Liver (tissue), 9 donors: ENCODE results near the gene CYSRT1. TPM values are rescaled to one million over a fixed set of nuclear protein-coding genes. Genes with fewer than 3 reads are reported as not detected.

Source experiments
- DNase-seq: peaks from one replicate; pipeline ENCODE4 v3.0.0-alpha.2; 2017; ENCODE audit warnings: low spot score
- H3K27ac ChIP-seq, 2 donors: one replicate each; pipeline ENCODE4 v1.7.0; 2013; ENCODE audit warnings: inconsistent platforms in 2 of 2, low read length in 2 of 2, control low read depth in 1 of 2, low read depth in 1 of 2, mild to moderate bottlenecking in 1 of 2
- H3K27me3 ChIP-seq, 4 donors: one replicate each; pipeline versions ENCODE4 v1.6.1 to v1.7.0; 2013; ENCODE audit warnings: low read length in 3 of 4, inconsistent platforms in 1 of 4, mild to moderate bottlenecking in 1 of 4, moderate library complexity in 1 of 4; ENCODE audit not compliant: control insufficient read depth in 4 of 4, insufficient read depth in 4 of 4
- H3K36me3 ChIP-seq, 4 donors: one replicate each; pipeline versions ENCODE4 v1.6.1 to v1.7.0; 2013; ENCODE audit warnings: low read length in 3 of 4, mild to moderate bottlenecking in 3 of 4, low read depth in 1 of 4, moderate library complexity in 1 of 4; ENCODE audit not compliant: control insufficient read depth in 4 of 4, insufficient read depth in 3 of 4
- H3K4me1 ChIP-seq, 4 donors: one replicate each; pipeline versions ENCODE4 v1.6.1 to v1.7.0; 2013; ENCODE audit warnings: low read length in 3 of 4, mild to moderate bottlenecking in 3 of 4, moderate library complexity in 1 of 4; ENCODE audit not compliant: control insufficient read depth in 4 of 4, insufficient read depth in 4 of 4
- H3K4me3 ChIP-seq, 3 donors: one replicate each; pipeline versions ENCODE4 v1.6.1 to v1.7.0; 2013; ENCODE audit warnings: low read length in 3 of 3, control low read depth in 1 of 3, low read depth in 1 of 3, mild to moderate bottlenecking in 1 of 3
- H3K9ac ChIP-seq, 2 donors: one replicate each; pipeline ENCODE4 v1.7.0; 2013; ENCODE audit warnings: low read length in 2 of 2, mild to moderate bottlenecking in 2 of 2, moderate library complexity in 2 of 2, control low read depth in 1 of 2, low read depth in 1 of 2
- H3K9me3 ChIP-seq, 4 donors: one replicate each; pipeline versions ENCODE4 v1.6.1 to v1.7.0; 2013; ENCODE audit warnings: low read length in 3 of 4; ENCODE audit not compliant: control insufficient read depth in 4 of 4
- FOXA1 ChIP-seq: IDR thresholded peaks from 2 replicates; pipeline ENCODE4 v1.6.1; 2016; ENCODE audit warnings: antibody characterized with exemption
- GABPA ChIP-seq, 2 donors: IDR thresholded peaks in 1 of 2; conservative IDR thresholded peaks in 1 of 2; 2 replicates each; pipeline ENCODE4 v1.6.1; 2016; ENCODE audit warnings: antibody characterized with exemption in 2 of 2, mild to moderate bottlenecking in 1 of 2, moderate library complexity in 1 of 2
- HNF4A ChIP-seq, 2 donors: conservative IDR thresholded peaks; 2 replicates each; pipeline ENCODE4 v1.6.1; 2016; ENCODE audit warnings: antibody characterized with exemption in 2 of 2, mild to moderate bottlenecking in 2 of 2
- HNF4G ChIP-seq: IDR thresholded peaks from 2 replicates; pipeline ENCODE4 v1.6.1; 2016; ENCODE audit warnings: antibody characterized with exemption
- JUND ChIP-seq, 2 donors: IDR thresholded peaks; 2 replicates each; pipeline ENCODE4 v1.6.1; 2016; ENCODE audit warnings: antibody characterized with exemption in 2 of 2
- RAD21 ChIP-seq, 2 donors: IDR thresholded peaks; 2 replicates each; pipeline ENCODE4 v1.6.1; 2016; ENCODE audit warnings: antibody characterized with exemption in 2 of 2, mild to moderate bottlenecking in 2 of 2
- RXRA ChIP-seq, 2 donors: IDR thresholded peaks; 2 replicates each; pipeline ENCODE4 v1.6.1; 2017 to 2018; ENCODE audit warnings: antibody characterized with exemption in 2 of 2, mild to moderate bottlenecking in 1 of 2
- SP1 ChIP-seq: IDR thresholded peaks from 2 replicates; pipeline ENCODE4 v1.6.1; 2018; ENCODE audit warnings: antibody characterized with exemption, mild to moderate bottlenecking
- TAF1 ChIP-seq: conservative IDR thresholded peaks from 2 replicates; pipeline ENCODE4 v1.6.1; 2016; ENCODE audit warnings: antibody characterized with exemption, mild to moderate bottlenecking
- YY1 ChIP-seq: IDR thresholded peaks from 2 replicates; pipeline ENCODE4 v1.6.1; 2016; ENCODE audit warnings: antibody characterized with exemption, mild to moderate bottlenecking
- ZBTB33 ChIP-seq: IDR thresholded peaks from 2 replicates; pipeline ENCODE4 v1.6.1; 2016; ENCODE audit warnings: antibody characterized with exemption
- WGBS: extraction: QIAGEN DNeasy Blood & Tissue Kit; methylation state at CpG from one replicate; pipeline ENCODE4 v1.1.7; 2013; 5-methylcytosine and 5-hydroxymethylcytosine counted together
- polyA plus RNA-seq, 2 donors: library from polyadenylated mRNA; stranded (reverse) in 1 of 2; unstranded in 1 of 2; fragments of 200-250 nt in 1 of 2; fragments of >200 nt in 1 of 2; fragmentation: Nextera tagmentation in 1 of 2; extraction: Ambion mirVana in 1 of 2; gene quantifications; one replicate each; pipeline versions ENCODE4 v1.2.1 to v1.2.3, GENCODE V29; 2013 to 2015
- total RNA-seq, 2 donors: library from RNA; depleted of rRNA; stranded (reverse); fragments of >200 nt; gene quantifications; one replicate each; pipeline ENCODE4 v1.2.3, GENCODE V29; 2014
- TF ChIP-seq, protein P1 (sequence below): IDR thresholded peaks from 2 replicates; pipeline ENCODE4 v1.6.1; 2016; ENCODE audit warnings: antibody characterized with exemption, mild to moderate bottlenecking
- TF ChIP-seq, protein P2 (sequence below): IDR thresholded peaks from 2 replicates; pipeline ENCODE4 v1.6.1; 2016; ENCODE audit warnings: antibody characterized with exemption
- donor health status: healthy.
- donor health status: healthy.
- donor health status: healthy.
- donor health status: healthy.
- donor health status: healthy.

Gene CYSRT1
- total and polyA plus RNA-seq, 4 donors: 0.14 to 0.50 (median 0.20) TPM

DNA sequence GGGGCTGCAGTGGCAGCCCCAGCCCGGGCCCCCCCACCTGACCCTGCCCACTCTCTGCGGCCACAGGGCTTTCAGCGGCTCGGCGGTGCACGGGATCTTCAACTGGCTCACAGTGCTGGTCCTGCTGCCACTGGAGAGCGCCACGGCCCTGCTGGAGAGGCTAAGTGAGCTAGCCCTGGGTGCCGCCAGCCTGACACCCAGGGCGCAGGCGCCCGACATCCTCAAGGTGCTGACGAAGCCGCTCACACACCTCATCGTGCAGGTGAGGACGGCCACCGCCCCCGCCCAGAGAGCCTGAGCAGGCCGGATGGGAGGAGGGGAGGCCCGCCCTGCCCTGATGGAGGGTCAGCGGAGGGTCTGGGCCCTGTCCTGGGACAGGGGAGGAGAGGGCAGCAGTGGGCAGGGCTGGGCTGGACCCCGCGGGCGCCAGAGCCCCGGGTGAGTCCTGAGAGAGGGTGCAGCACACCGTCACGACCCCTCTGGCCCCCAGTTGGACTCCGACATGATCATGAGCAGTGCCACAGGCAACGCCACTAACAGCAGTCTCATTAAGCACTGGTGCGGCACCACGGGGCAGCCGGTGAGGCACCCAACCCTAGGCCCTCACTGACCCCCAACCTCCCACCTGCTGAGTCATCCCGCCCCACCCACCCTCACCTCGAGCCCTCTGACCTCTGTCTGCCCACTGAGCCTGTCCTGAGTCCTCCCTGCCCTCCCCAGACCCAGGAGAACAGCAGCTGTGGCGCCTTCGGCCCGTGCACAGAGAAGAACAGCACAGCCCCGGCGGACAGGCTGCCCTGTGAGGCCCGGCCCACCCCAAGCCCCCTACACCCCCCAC is 8.4 kb downstream of the CYSRT1 start:
- 75% methylated on average over 40 of the region's 40 CpGs for WGBS
- H3K4me3 ChIP-seq: no peak overlapping the region
- TF ChIP-seq ZBTB33: no peak
- TF ChIP-seq FOXA1: no peak
- TF ChIP-seq TAF1: no peak
- no peak for TF ChIP-seq HNF4G
- no peak for TF ChIP-seq YY1
- TF ChIP-seq RXRA (IDR thresholded peaks at IDR 0.05): no peak
- no peak for TF ChIP-seq GABPA (IDR thresholded peaks at IDR 0.05 in 1 of 2, conservative IDR thresholded peaks at IDR 0.05 in 1 of 2)
- no peak overlapping the region for H3K27ac ChIP-seq
- no peaks in the 10 kb centered on the region for H3K36me3 ChIP-seq
- H3K9ac ChIP-seq: no peak overlapping the region
- DNase-seq: no peak
- no peaks in the 10 kb centered on the region for H3K27me3 ChIP-seq
- H3K9me3 ChIP-seq: no peaks in the 10 kb centered on the region
- peaks cover 5 to 21% (median 8%) of the 10 kb centered on the region in 4 donors for H3K4me1 ChIP-seq

DNA sequence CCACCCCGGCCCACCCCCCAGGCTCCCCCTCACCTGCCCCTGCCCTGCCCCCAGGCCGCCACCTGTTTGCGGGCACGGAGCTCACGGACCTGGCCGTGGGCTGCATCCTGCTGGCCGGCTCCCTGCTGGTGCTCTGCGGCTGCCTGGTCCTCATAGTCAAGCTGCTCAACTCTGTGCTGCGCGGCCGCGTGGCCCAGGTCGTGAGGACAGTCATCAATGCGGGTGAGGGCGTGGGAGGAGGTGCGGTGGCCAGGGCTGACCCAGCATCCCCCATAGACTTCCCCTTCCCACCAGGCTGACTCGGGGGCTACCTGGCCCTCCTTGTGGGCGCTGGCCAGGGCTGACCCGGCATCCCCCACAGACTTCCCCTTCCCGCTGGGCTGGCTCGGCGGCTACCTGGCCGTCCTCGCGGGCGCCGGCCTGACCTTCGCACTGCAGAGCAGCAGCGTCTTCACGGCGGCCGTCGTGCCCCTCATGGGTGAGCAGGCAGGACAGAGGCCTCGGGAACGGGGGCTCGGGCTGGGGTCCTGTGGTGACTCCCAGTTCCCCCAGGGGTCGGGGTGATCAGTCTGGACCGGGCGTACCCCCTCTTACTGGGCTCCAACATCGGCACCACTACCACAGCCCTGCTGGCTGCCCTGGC is 9.2 kb downstream of the CYSRT1 start:
- Histone ChIP-seq H3K9ac (no peak overlapping the region), H3K36me3 (no peaks in the 10 kb centered on the region), H3K4me3 (no peak overlapping the region), H3K9me3 (no peaks in the 10 kb centered on the region), H3K4me1 (peaks cover 5 to 21% (median 8%) of the 10 kb centered on the region in 4 donors), H3K27ac (no peak overlapping the region), H3K27me3 (no peaks in the 10 kb centered on the region)
- no peak for DNase-seq
- no peak for TF ChIP-seq TAF1
- no peak for TF ChIP-seq SP1
- no peak for TF ChIP-seq ZBTB33
- TF ChIP-seq HNF4A (conservative IDR thresholded peaks at IDR 0.05): no peak
- TF ChIP-seq, protein P1, sequence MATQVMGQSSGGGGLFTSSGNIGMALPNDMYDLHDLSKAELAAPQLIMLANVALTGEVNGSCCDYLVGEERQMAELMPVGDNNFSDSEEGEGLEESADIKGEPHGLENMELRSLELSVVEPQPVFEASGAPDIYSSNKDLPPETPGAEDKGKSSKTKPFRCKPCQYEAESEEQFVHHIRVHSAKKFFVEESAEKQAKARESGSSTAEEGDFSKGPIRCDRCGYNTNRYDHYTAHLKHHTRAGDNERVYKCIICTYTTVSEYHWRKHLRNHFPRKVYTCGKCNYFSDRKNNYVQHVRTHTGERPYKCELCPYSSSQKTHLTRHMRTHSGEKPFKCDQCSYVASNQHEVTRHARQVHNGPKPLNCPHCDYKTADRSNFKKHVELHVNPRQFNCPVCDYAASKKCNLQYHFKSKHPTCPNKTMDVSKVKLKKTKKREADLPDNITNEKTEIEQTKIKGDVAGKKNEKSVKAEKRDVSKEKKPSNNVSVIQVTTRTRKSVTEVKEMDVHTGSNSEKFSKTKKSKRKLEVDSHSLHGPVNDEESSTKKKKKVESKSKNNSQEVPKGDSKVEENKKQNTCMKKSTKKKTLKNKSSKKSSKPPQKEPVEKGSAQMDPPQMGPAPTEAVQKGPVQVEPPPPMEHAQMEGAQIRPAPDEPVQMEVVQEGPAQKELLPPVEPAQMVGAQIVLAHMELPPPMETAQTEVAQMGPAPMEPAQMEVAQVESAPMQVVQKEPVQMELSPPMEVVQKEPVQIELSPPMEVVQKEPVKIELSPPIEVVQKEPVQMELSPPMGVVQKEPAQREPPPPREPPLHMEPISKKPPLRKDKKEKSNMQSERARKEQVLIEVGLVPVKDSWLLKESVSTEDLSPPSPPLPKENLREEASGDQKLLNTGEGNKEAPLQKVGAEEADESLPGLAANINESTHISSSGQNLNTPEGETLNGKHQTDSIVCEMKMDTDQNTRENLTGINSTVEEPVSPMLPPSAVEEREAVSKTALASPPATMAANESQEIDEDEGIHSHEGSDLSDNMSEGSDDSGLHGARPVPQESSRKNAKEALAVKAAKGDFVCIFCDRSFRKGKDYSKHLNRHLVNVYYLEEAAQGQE: no peak
- TF ChIP-seq, protein P2, sequence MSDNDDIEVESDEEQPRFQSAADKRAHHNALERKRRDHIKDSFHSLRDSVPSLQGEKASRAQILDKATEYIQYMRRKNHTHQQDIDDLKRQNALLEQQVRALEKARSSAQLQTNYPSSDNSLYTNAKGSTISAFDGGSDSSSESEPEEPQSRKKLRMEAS: no peak
- TF ChIP-seq RXRA (IDR thresholded peaks at IDR 0.05): no peak
- TF ChIP-seq RAD21 (IDR thresholded peaks at IDR 0.05): no peak
- TF ChIP-seq JUND (IDR thresholded peaks at IDR 0.05): no peak
- WGBS: 39% methylated on average over 40 of the region's 40 CpGs
